ENCODE measurements around the gene SEMA4B. TPM values are rescaled to one million over a fixed set of nuclear protein-coding genes. Genes with fewer than 3 reads are reported as not detected.

The SEMA4B gene
- total RNA-seq, 2 donors from 2014 or later = 26.9 to 38.4 TPM

- H3K36me3 ChIP-seq = peaks cover 8% of the 10 kb centered on the region
- no peaks in the 10 kb centered on the region for H3K27me3 ChIP-seq (replicated peaks; ENCODE audit: insufficient read depth)
- DNase-seq (ENCODE audit: low spot score) (no peak), ATAC-seq (ENCODE audit: insufficient number of reproducible peaks, low FRiP score, low read depth) (no peak)
- TF ChIP-seq, protein P1, sequence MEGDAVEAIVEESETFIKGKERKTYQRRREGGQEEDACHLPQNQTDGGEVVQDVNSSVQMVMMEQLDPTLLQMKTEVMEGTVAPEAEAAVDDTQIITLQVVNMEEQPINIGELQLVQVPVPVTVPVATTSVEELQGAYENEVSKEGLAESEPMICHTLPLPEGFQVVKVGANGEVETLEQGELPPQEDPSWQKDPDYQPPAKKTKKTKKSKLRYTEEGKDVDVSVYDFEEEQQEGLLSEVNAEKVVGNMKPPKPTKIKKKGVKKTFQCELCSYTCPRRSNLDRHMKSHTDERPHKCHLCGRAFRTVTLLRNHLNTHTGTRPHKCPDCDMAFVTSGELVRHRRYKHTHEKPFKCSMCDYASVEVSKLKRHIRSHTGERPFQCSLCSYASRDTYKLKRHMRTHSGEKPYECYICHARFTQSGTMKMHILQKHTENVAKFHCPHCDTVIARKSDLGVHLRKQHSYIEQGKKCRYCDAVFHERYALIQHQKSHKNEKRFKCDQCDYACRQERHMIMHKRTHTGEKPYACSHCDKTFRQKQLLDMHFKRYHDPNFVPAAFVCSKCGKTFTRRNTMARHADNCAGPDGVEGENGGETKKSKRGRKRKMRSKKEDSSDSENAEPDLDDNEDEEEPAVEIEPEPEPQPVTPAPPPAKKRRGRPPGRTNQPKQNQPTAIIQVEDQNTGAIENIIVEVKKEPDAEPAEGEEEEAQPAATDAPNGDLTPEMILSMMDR (IDR thresholded peaks at IDR 0.05) = no peak
- peak within 1 kb of the TSS; percentile 86 for H3K4me3 ChIP-seq
- H3K27ac ChIP-seq = peak within 1 kb of the TSS; percentile 88 to 92
- no peaks in the 10 kb centered on the region for H3K9me3 ChIP-seq
- H3K4me1 ChIP-seq (ENCODE audit: control insufficient read depth in 1 of 2, low read depth in 2 of 2) = peaks cover 27 to 39% of the 10 kb centered on the region in 2 donors
Observed at GRCh38 chr15:90234096-90234988, 33.2 kb downstream of the SEMA4B start, which contains the start of gene GDPGP1. TSS of gene GDPGP1 (plus strand) at chr15:90234209. CDS start at chr15:90240909, 6,700 bp downstream.

- no peaks in the 10 kb centered on the region for H3K9me3 ChIP-seq
- no peak overlapping the region for H3K4me3 ChIP-seq
- DNase-seq (ENCODE audit: low spot score) (no peak), ATAC-seq (ENCODE audit: insufficient number of reproducible peaks, low FRiP score, low read depth) (no peak)
- peaks cover 6% of the 10 kb centered on the region in 2 donors for H3K4me1 ChIP-seq (ENCODE audit: control insufficient read depth in 1 of 2, low read depth in 2 of 2)
- H3K36me3 ChIP-seq = no peaks in the 10 kb centered on the region
- TF ChIP-seq, protein P1 (IDR thresholded peaks at IDR 0.05) = no peak
- no peaks in the 10 kb centered on the region for H3K27me3 ChIP-seq (replicated peaks; ENCODE audit: insufficient read depth)
- H3K27ac ChIP-seq = no peak overlapping the region
Observed at GRCh38 chr15:90239371-90239770, 38.2 kb downstream of the SEMA4B start.

GRCh38 chr15:90240856-90241255 lies 39.7 kb downstream of the SEMA4B start:
- Histone ChIP-seq H3K4me3 (no peak overlapping the region), H3K27me3 (replicated peaks; ENCODE audit: insufficient read depth) (no peaks in the 10 kb centered on the region), H3K27ac (no peak overlapping the region), H3K4me1 (ENCODE audit: control insufficient read depth in 1 of 2, low read depth in 2 of 2) (no peaks in the 10 kb centered on the region), H3K36me3 (no peaks in the 10 kb centered on the region), H3K9me3 (no peaks in the 10 kb centered on the region)
- TF ChIP-seq, protein P1 (IDR thresholded peaks at IDR 0.05) = no peak
- no peak for DNase-seq (ENCODE audit: low spot score)
- no peak for ATAC-seq (ENCODE audit: insufficient number of reproducible peaks, low FRiP score, low read depth)

DNA sequence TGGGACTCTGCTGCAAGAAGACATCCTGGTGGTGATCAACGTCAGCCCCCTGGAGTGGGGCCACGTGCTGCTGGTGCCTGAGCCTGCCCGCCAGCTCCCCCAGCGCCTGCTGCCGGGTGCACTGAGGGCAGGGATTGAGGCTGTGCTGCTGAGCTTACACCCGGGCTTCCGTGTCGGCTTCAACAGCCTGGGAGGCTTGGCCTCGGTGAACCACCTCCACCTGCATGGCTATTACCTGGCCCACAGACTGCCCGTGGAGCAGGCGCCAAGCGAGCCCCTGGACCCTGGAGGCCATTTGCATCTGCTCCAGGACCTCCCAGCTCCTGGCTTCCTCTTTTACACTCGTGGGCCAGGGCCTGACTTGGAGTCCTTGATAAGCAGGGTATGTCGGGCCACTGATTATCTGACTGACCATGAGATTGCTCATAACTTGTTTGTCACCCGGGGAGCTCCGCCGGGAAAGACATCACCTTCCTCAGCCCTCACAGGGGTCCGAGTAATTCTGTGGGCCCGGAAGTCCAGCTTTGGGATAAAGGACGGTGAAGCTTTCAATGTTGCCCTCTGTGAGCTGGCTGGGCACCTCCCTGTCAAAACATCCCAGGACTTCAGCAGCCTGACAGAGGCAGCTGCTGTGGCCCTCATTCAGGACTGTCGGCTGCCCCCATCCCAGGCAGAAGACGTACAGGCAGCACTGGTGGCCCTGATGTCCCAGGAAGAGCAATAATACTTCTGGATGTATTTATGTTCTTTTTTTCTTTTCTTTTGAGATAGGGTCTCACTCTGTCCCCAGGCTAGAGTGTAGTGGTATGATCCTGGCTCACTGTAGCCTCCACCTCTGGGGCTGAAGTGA lies 40.4 kb downstream of the SEMA4B start:
- DNase-seq (ENCODE audit: low spot score) = no peak
- Histone ChIP-seq H3K27ac (no peak overlapping the region), H3K36me3 (no peaks in the 10 kb centered on the region), H3K27me3 (replicated peaks; ENCODE audit: insufficient read depth) (no peaks in the 10 kb centered on the region), H3K4me1 (ENCODE audit: control insufficient read depth in 1 of 2, low read depth in 2 of 2) (no peaks in the 10 kb centered on the region), H3K9me3 (no peaks in the 10 kb centered on the region), H3K4me3 (no peak overlapping the region)
- no peak for ATAC-seq (ENCODE audit: insufficient number of reproducible peaks, low FRiP score, low read depth)
- TF ChIP-seq, protein P1 (IDR thresholded peaks at IDR 0.05) = no peak

All from thoracic aorta (tissue), 2 donors.